HepG2 (cell line): ENCODE measurements around the gene TNFAIP8L1. TPM values are rescaled to one million over a fixed set of nuclear protein-coding genes. Genes with fewer than 3 reads are reported as not detected.

ENCODE experiments used
- ADNP ChIP-seq: sonication (generic); formaldehyde crosslinking; IDR thresholded peaks from 2 replicates; pipeline ENCODE4 v1.4.0; 2020; ENCODE audit warnings: missing genetic modification reagents
- AHR ChIP-seq: IDR thresholded peaks from 2 replicates; pipeline ENCODE4 v1.6.1; 2018; ENCODE audit warnings: missing genetic modification reagents, missing compliant biosample characterization
- EP300 ChIP-seq, 3 experiments: sonication (generic) in 1 of 3; formaldehyde crosslinking in 1 of 3; IDR thresholded peaks; 2 replicates each; pipeline versions ENCODE4 v1.5.1 to v1.6.1; 2011 to 2020; ENCODE audit warnings: low read depth in 2 of 3, low read length in 2 of 3, borderline replicate concordance in 1 of 3, improper control_type of control experiment in 1 of 3, mild to moderate bottlenecking in 1 of 3, missing genetic modification reagents in 1 of 3, moderate library complexity in 1 of 3
- ETV5 ChIP-seq: IDR thresholded peaks from 2 replicates; pipeline ENCODE4 v1.6.1; 2018; ENCODE audit warnings: missing biosample characterization, missing genetic modification reagents, inconsistent platforms, borderline replicate concordance
- MATR3 ChIP-seq: sonication (generic); formaldehyde crosslinking; IDR thresholded peaks from 2 replicates; pipeline ENCODE4 v1.4.0; 2020; ENCODE audit warnings: missing genetic modification reagents
- MEF2D ChIP-seq: sonication (generic); formaldehyde crosslinking; IDR thresholded peaks from 2 replicates; pipeline ENCODE4 v1.5.1; 2020; ENCODE audit warnings: mild to moderate bottlenecking, missing genetic modification reagents
- MEIS2 ChIP-seq: sonication (generic); formaldehyde crosslinking; IDR thresholded peaks from 2 replicates; pipeline ENCODE4 v1.9.0; 2021; ENCODE audit warnings: mild to moderate bottlenecking, missing genetic modification reagents
- TBP ChIP-seq: sonication (generic); formaldehyde crosslinking; IDR thresholded peaks from 2 replicates; pipeline ENCODE4 v1.5.0; 2020; ENCODE audit warnings: missing genetic modification reagents
- THYN1 ChIP-seq: sonication (generic); formaldehyde crosslinking; IDR thresholded peaks from 2 replicates; pipeline ENCODE4 v1.8.1; 2023; ENCODE audit warnings: low read depth, mild to moderate bottlenecking, moderate library complexity, missing genetic modification reagents, borderline replicate concordance
- ZBTB1 ChIP-seq: sonication (generic); formaldehyde crosslinking; IDR thresholded peaks from 2 replicates; pipeline ENCODE4 v1.4.0; 2020; ENCODE audit warnings: missing genetic modification reagents, borderline replicate concordance
- ZIK1 ChIP-seq: sonication (generic); formaldehyde crosslinking; IDR thresholded peaks from 2 replicates; pipeline ENCODE4 v1.5.0; 2020; ENCODE audit warnings: mild to moderate bottlenecking, low read depth, missing genetic modification reagents, borderline replicate concordance
- ZNF24 ChIP-seq: fragments of 450-650 bp; IDR thresholded peaks from 2 replicates; pipeline ENCODE4 v1.6.1; 2017; ENCODE audit warnings: antibody characterized with exemption, mild to moderate bottlenecking
- ZNF451 ChIP-seq: sonication (generic); formaldehyde crosslinking; IDR thresholded peaks from 2 replicates; pipeline ENCODE4 v1.5.0; 2020; ENCODE audit warnings: mild to moderate bottlenecking, missing genetic modification reagents
- ZNF562 ChIP-seq: sonication (generic); formaldehyde crosslinking; IDR thresholded peaks from 2 replicates; pipeline ENCODE4 v1.8.0; 2022; ENCODE audit warnings: missing genetic modification reagents, borderline replicate concordance
- ZSCAN25 ChIP-seq: sonication (generic); formaldehyde crosslinking; IDR thresholded peaks from 2 replicates; pipeline ENCODE4 v1.8.0; 2022; ENCODE audit warnings: mild to moderate bottlenecking, missing genetic modification reagents
- polyA plus RNA-seq, 8 experiments: library from polyadenylated mRNA; depleted of rRNA in 3 of 8; stranded (reverse) in 7 of 8; unstranded in 1 of 8; fragments of >200 nt; fragmentation: Illumina TruSeq in 4 of 8; extraction: Trizol in 4 of 8; gene quantifications; 2 replicates each; pipeline versions ENCODE4 v1.2.1 to v1.2.3, GENCODE V29; 2011 to 2016; ENCODE audit warnings: low read depth in 4 of 8, missing spikeins in 1 of 8, mixed read lengths in 1 of 8; ENCODE audit not compliant: insufficient read depth in 1 of 8
- total RNA-seq, 5 experiments: library from RNA; depleted of rRNA; stranded (reverse); fragments of >200 nt; fragmentation: Illumina TruSeq; extraction: Trizol; gene quantifications; 2 replicates each; pipeline ENCODE4 v1.2.3, GENCODE V29; 2016; ENCODE audit warnings: low read depth in 1 of 5
- TF ChIP-seq, protein P1 (sequence below): sonication (generic); formaldehyde crosslinking; IDR thresholded peaks from 2 replicates; pipeline ENCODE4 v1.4.0; 2020; ENCODE audit warnings: missing genetic modification reagents
- TF ChIP-seq, protein P2 (sequence below): IDR thresholded peaks from 2 replicates; pipeline ENCODE4 v1.6.1; 2016; ENCODE audit warnings: mild to moderate bottlenecking
- TF ChIP-seq, protein P3 (sequence below): sonication (generic); formaldehyde crosslinking; IDR thresholded peaks from 2 replicates; pipeline ENCODE4 v1.8.0; 2022; ENCODE audit warnings: missing genetic modification reagents, mild to moderate bottlenecking, borderline replicate concordance
- TF ChIP-seq, protein P4 (sequence below): IDR thresholded peaks from 2 replicates; pipeline ENCODE4 v1.6.1; 2016; ENCODE audit warnings: missing genetic modification reagents, missing compliant biosample characterization
- TF ChIP-seq, protein P5 (sequence below): sonication (generic); formaldehyde crosslinking; IDR thresholded peaks from 2 replicates; pipeline ENCODE4 v1.9.0; 2021; ENCODE audit warnings: missing genetic modification reagents, mild to moderate bottlenecking, borderline replicate concordance

Gene TNFAIP8L1
- total and polyA plus RNA-seq, 2 of the 13 experiments (the other 11 are each of a cell fraction or from before 2014, with no cell fraction given) = 13.4 to 21.4 TPM

DNA sequence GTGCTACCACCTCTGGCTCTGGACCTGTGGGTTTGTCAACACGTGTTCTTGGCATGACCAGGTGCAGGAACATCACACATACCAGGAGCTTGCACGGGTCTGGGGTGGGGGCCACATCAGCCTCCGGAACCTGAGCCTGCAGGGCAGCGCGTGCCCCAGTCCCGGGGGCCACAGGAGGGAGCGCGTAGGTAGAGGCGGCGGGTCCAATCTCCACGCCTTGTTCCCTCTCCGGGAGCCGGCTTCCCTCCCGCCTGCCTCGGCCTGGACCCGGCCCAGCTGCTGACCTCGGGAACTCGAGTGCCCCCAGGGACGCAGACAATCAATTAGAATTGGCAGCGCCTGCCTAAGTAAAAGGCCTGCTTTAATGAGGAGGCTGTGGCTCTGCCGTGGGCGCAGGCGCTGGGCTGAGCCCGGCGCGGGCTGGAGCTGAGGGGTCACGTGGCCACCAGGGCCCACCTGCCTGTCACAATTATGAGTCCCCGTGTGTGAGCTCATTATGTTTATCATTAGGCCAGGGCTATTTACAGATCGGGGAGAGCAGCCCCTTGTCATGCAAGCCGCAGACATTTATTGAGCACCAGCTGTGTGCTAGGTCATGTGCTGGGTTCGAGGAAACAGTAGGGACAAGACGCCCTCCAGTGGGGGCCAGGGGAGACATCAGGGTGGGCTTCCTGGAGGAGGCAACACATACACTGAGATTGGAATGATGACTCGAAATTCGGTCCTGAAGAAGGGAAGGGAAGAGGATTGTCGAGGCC lies 32.2 kb upstream of the TNFAIP8L1 start (continued):
- TF ChIP-seq, protein P1, sequence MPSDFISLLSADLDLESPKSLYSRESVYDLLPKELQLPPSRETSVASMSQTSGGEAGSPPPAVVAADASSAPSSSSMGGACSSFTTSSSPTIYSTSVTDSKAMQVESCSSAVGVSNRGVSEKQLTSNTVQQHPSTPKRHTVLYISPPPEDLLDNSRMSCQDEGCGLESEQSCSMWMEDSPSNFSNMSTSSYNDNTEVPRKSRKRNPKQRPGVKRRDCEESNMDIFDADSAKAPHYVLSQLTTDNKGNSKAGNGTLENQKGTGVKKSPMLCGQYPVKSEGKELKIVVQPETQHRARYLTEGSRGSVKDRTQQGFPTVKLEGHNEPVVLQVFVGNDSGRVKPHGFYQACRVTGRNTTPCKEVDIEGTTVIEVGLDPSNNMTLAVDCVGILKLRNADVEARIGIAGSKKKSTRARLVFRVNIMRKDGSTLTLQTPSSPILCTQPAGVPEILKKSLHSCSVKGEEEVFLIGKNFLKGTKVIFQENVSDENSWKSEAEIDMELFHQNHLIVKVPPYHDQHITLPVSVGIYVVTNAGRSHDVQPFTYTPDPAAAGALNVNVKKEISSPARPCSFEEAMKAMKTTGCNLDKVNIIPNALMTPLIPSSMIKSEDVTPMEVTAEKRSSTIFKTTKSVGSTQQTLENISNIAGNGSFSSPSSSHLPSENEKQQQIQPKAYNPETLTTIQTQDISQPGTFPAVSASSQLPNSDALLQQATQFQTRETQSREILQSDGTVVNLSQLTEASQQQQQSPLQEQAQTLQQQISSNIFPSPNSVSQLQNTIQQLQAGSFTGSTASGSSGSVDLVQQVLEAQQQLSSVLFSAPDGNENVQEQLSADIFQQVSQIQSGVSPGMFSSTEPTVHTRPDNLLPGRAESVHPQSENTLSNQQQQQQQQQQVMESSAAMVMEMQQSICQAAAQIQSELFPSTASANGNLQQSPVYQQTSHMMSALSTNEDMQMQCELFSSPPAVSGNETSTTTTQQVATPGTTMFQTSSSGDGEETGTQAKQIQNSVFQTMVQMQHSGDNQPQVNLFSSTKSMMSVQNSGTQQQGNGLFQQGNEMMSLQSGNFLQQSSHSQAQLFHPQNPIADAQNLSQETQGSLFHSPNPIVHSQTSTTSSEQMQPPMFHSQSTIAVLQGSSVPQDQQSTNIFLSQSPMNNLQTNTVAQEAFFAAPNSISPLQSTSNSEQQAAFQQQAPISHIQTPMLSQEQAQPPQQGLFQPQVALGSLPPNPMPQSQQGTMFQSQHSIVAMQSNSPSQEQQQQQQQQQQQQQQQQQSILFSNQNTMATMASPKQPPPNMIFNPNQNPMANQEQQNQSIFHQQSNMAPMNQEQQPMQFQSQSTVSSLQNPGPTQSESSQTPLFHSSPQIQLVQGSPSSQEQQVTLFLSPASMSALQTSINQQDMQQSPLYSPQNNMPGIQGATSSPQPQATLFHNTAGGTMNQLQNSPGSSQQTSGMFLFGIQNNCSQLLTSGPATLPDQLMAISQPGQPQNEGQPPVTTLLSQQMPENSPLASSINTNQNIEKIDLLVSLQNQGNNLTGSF (CRISPR knock-in tag) = no peak
- TF ChIP-seq, protein P2, sequence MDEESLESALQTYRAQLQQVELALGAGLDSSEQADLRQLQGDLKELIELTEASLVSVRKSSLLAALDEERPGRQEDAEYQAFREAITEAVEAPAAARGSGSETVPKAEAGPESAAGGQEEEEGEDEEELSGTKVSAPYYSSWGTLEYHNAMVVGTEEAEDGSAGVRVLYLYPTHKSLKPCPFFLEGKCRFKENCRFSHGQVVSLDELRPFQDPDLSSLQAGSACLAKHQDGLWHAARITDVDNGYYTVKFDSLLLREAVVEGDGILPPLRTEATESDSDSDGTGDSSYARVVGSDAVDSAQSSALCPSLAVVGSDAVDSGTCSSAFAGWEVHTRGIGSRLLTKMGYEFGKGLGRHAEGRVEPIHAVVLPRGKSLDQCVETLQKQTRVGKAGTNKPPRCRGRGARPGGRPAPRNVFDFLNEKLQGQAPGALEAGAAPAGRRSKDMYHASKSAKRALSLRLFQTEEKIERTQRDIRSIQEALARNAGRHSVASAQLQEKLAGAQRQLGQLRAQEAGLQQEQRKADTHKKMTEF (CRISPR knock-in tag) = 0 out of 2 replicates have a peak, but pooled peaks have one; percentile 15
- no peak for TF ChIP-seq AHR (CRISPR knock-in tag)
- TF ChIP-seq EP300 (IDR thresholded peaks at IDR 0.05; ENCODE audit: low read depth in 2 of 2, low read length in 2 of 2) = 0 out of 4 replicates have a peak, but pooled peaks of 1 of the 2 experiments have one; percentile 10
- TF ChIP-seq EP300 (CRISPR knock-in tag; IDR thresholded peaks at IDR 0.05; ENCODE audit: borderline replicate concordance) = no peak
- no peak for TF ChIP-seq MEF2D (CRISPR knock-in tag)
- TF ChIP-seq ZSCAN25 (CRISPR knock-in tag) = peak; percentile 59
- TF ChIP-seq TBP (CRISPR knock-in tag) = no peak
- no peak for TF ChIP-seq ZBTB1
- TF ChIP-seq, protein P3, sequence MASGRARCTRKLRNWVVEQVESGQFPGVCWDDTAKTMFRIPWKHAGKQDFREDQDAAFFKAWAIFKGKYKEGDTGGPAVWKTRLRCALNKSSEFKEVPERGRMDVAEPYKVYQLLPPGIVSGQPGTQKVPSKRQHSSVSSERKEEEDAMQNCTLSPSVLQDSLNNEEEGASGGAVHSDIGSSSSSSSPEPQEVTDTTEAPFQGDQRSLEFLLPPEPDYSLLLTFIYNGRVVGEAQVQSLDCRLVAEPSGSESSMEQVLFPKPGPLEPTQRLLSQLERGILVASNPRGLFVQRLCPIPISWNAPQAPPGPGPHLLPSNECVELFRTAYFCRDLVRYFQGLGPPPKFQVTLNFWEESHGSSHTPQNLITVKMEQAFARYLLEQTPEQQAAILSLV (CRISPR knock-in tag) = no peak; the same call in 1 of the 2 replicates
- TF ChIP-seq, protein P4, sequence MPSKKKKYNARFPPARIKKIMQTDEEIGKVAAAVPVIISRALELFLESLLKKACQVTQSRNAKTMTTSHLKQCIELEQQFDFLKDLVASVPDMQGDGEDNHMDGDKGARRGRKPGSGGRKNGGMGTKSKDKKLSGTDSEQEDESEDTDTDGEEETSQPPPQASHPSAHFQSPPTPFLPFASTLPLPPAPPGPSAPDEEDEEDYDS = no peak
- no peak for TF ChIP-seq ZIK1 (CRISPR knock-in tag)
- TF ChIP-seq ZNF562 (CRISPR knock-in tag) = no peak
- no peak for TF ChIP-seq THYN1 (CRISPR knock-in tag)
- TF ChIP-seq MATR3 = no peak
- TF ChIP-seq MEIS2 = no peak
- 0 out of 2 replicates have a peak, but pooled peaks have one; percentile 20 for TF ChIP-seq ETV5 (CRISPR knock-in tag)
- TF ChIP-seq ZNF24 = no peak
- no peak for TF ChIP-seq ZNF451 (CRISPR knock-in tag)
- TF ChIP-seq ADNP (CRISPR knock-in tag) = peak; percentile 76; the same call in 1 of the 2 replicates
- TF ChIP-seq, protein P5, sequence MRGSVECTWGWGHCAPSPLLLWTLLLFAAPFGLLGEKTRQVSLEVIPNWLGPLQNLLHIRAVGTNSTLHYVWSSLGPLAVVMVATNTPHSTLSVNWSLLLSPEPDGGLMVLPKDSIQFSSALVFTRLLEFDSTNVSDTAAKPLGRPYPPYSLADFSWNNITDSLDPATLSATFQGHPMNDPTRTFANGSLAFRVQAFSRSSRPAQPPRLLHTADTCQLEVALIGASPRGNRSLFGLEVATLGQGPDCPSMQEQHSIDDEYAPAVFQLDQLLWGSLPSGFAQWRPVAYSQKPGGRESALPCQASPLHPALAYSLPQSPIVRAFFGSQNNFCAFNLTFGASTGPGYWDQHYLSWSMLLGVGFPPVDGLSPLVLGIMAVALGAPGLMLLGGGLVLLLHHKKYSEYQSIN (CRISPR knock-in tag) = no peak
